Measurements from ENCODE around the gene CDK3. TPM values are rescaled to one million over a fixed set of nuclear protein-coding genes. Genes with fewer than 3 reads are reported as not detected.

The CDK3 gene
- total and polyA plus RNA-seq, 12 donors, result 0.74 to 56.7 (median 5.5) TPM; not detected in 3

- H3K27me3 ChIP-seq, result no peaks in the 10 kb centered on the region
- TF ChIP-seq CTCF (IDR thresholded peaks at IDR 0.05) (no peak), POLR2A (IDR thresholded peaks at IDR 0.05) (no peak)
- peaks cover 27 to 53% of the 10 kb centered on the region in 2 donors for H3K4me1 ChIP-seq (replicated peaks in 1 of 2)
- peak overlapping the region; percentile 13 to 58 (median 31) for H3K27ac ChIP-seq
- 44 to 59% (median 52%) methylated on average over 5 of the region's 5 CpGs for WGBS, 4 donors
- intact Hi-C loops (cut with DNase I), result no loop called here
- H3K36me3 ChIP-seq (replicated peaks in 1 of 2), result peaks cover 0 to 19% of the 10 kb centered on the region in 2 donors
- no peak for DNase-seq
- no peaks in the 10 kb centered on the region for H3K9me3 ChIP-seq (replicated peaks in 1 of 3)
- H3K4me3 ChIP-seq, result peak overlapping the region in 1 of 4 donors; percentile 9
Measured at GRCh38 chr17:75975757-75976174, 24.9 kb upstream of the CDK3 start.

- TF ChIP-seq POLR2A (IDR thresholded peaks at IDR 0.05), result no peak
- TF ChIP-seq CTCF (IDR thresholded peaks at IDR 0.05), result no peak
- Histone ChIP-seq H3K9me3 (replicated peaks in 1 of 3) (no peaks in the 10 kb centered on the region), H3K4me3 (peak overlapping the region in 1 of 4 donors; percentile 9), H3K4me1 (replicated peaks in 1 of 2) (peaks cover 27 to 57% of the 10 kb centered on the region in 2 donors), H3K27me3 (no peaks in the 10 kb centered on the region), H3K27ac (peak overlapping the region in 4 of 5 donors; percentile 13 to 58 (median 26)), H3K36me3 (replicated peaks in 1 of 2) (peaks cover 0 to 17% of the 10 kb centered on the region in 2 donors)
- intact Hi-C loops (cut with DNase I), result no loop called here
- peak in 1 of 7 donors; percentile 20 for DNase-seq
- WGBS, 4 donors, result 48 to 53% (median 50%) methylated on average over 9 of the region's 9 CpGs
Measured at GRCh38 chr17:75976175-75976848, 24.3 kb upstream of the CDK3 start.

DNA sequence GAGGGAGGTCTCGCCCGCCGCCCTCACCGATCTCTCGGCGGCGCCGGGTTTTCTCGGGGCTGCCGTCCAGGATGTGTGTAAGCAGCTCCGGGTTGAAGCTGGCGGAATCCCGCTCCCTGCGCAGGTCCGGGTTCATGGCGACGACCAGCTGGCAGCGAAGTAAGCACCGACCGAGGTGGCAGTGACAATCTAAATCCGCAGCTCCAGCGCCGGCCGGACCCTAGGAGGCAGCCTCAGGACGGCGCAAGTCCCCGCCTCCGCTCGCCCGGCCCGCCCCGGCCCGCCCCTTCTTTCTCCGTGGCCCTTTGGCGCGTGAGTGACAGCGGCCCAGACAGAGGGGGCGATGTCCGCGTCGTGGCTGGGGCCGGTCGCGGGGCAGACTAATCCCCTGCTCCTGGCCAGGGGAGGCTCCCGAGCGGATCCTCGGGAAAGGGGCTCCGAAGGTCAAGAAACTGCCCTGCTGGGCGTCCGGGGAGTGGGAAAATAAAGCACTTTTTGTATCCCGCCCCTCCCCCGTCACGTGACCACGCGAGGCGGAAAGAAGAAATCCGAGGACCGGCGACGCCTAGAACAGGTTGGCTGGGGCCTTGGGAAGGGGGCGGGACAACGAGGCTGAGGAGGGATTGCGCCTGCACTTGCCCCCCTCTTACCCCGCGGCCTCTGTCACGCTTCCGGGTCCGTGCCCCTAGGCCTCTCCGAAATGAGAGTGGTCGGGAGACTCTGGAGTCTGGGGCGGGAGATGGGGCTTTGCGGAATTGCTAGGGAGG, 21.5 kb upstream of the CDK3 start, which contains the start of the genes ACOX1 and TEN1:
Gene ACOX1 (minus strand): TSS at position 229 of the 767 bp plus-strand sequence. CDS start 93 bp downstream, at position 136.
Gene TEN1 (plus strand): TSS at position 303 of the 767 bp plus-strand sequence. CDS start 6,953 bp downstream, outside the sequence.
- H3K4me1 ChIP-seq (replicated peaks in 1 of 2), result peaks cover 41 to 77% of the 10 kb centered on the region in 2 donors

More for the DNA sequence above, 21.5 kb upstream of the CDK3 start, which contains the start of the genes ACOX1 and TEN1:
- no peaks in the 10 kb centered on the region for H3K36me3 ChIP-seq (replicated peaks in 1 of 2)
- no peaks in the 10 kb centered on the region for H3K27me3 ChIP-seq
- TF ChIP-seq CTCF (IDR thresholded peaks at IDR 0.05), result peak in 5 of 6 experiments; percentile 26 to 59 (median 51)
- TF ChIP-seq POLR2A (IDR thresholded peaks at IDR 0.05), result peak; percentile 90 to 94
- no peaks in the 10 kb centered on the region for H3K9me3 ChIP-seq (replicated peaks in 1 of 3)
- intact Hi-C loops (cut with DNase I), result no loop called here
- 0 to 3% (median 0%) methylated on average over 1 to 72 of the region's 72 CpGs for WGBS, 4 donors
- peak within 1 kb of the TSS; percentile 89 to 99 (median 97) for H3K27ac ChIP-seq
- DNase-seq, result peak; percentile 97 to 99 (median 99)
- H3K4me3 ChIP-seq, result peak within 1 kb of the TSS; percentile 72 to 96 (median 86)

Measured in adrenal gland (tissue), 12 donors.